ENCODE measurements around the gene TAS2R40. TPM values are rescaled to one million over a fixed set of nuclear protein-coding genes. Genes with fewer than 3 reads are reported as not detected.

TAS2R40 gene
- polyA plus RNA-seq, 3 donors = 0.54 TPM; not detected in 2

DNA sequence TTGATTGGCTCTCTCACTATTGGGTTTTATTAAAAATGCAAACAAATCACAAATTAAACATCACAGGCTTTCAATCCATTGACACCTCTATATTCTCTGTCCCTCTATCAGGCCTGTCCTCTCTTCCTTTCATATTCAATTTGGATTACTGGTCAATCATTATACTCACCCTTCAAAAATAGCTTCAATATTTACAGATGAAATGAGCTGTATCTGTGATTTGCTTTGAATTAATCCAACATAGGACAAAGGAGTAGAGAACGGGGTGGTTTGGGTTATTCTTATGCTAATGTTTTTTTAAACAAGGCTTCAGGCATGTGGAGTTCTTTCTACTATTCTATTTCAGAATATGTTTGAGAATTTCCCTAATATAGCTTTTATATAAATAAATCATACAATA lies 36.3 kb upstream of the TAS2R40 start:
- H3K9ac ChIP-seq (ENCODE audit: insufficient read depth, low read length, poor library complexity, severe bottlenecking) = no peak overlapping the region
- H3K4me2 ChIP-seq (replicated peaks; ENCODE audit: extremely low read depth, low read length, poor library complexity, severe bottlenecking) = no peak overlapping the region
- H3K79me2 ChIP-seq (ENCODE audit: insufficient read depth, low read length) = no peaks in the 10 kb centered on the region
- H3K4me1 ChIP-seq (ENCODE audit: control insufficient read depth in 1 of 2, insufficient read depth in 2 of 2, low read length in 2 of 2) = no peaks in the 10 kb centered on the region
- H3K9me3 Mint-ChIP-seq = peaks cover 0 to 5% (median 2%) of the 10 kb centered on the region in 7 donors
- no peaks in the 10 kb centered on the region for H4K20me1 ChIP-seq (ENCODE audit: insufficient read depth, low read length)
- TF ChIP-seq, protein P1, sequence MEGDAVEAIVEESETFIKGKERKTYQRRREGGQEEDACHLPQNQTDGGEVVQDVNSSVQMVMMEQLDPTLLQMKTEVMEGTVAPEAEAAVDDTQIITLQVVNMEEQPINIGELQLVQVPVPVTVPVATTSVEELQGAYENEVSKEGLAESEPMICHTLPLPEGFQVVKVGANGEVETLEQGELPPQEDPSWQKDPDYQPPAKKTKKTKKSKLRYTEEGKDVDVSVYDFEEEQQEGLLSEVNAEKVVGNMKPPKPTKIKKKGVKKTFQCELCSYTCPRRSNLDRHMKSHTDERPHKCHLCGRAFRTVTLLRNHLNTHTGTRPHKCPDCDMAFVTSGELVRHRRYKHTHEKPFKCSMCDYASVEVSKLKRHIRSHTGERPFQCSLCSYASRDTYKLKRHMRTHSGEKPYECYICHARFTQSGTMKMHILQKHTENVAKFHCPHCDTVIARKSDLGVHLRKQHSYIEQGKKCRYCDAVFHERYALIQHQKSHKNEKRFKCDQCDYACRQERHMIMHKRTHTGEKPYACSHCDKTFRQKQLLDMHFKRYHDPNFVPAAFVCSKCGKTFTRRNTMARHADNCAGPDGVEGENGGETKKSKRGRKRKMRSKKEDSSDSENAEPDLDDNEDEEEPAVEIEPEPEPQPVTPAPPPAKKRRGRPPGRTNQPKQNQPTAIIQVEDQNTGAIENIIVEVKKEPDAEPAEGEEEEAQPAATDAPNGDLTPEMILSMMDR (IDR thresholded peaks at IDR 0.05) = no peak
- no peak overlapping the region for H3K27ac ChIP-seq (ENCODE audit: low read depth in 1 of 2, low read length in 2 of 2)
- H2AFZ ChIP-seq (ENCODE audit: insufficient read depth, low read depth, low read length, poor library complexity, severe bottlenecking) = no peak overlapping the region
- H3K4me1 Mint-ChIP-seq = no peaks in the 10 kb centered on the region
- intact Hi-C loops (cut with micrococcal nuclease) = no loop called here
- no peaks in the 10 kb centered on the region for H3K36me3 ChIP-seq (replicated peaks in 1 of 2; ENCODE audit: control insufficient read depth in 1 of 2, insufficient read depth in 2 of 2, low read length in 2 of 2)
- H3K4me3 Mint-ChIP-seq = no peak overlapping the region
- peaks cover 0 to 2% (median 0%) of the 10 kb centered on the region in 3 donors for H3K27me3 Mint-ChIP-seq (ENCODE audit: low read depth in 3 of 3)
- H3K27ac Mint-ChIP-seq = no peak overlapping the region
- no peak for DNase-seq
- H3K27me3 ChIP-seq (ENCODE audit: control insufficient read depth in 2 of 2, insufficient read depth in 2 of 2, low read length in 2 of 2) = no peaks in the 10 kb centered on the region
- no peak overlapping the region for H3K4me3 ChIP-seq (replicated peaks in 1 of 3; ENCODE audit: low read depth in 2 of 3, low read length in 3 of 3)
- no peaks in the 10 kb centered on the region for H3K9me3 ChIP-seq (replicated peaks in 1 of 2; ENCODE audit: control insufficient read depth in 1 of 2, insufficient read depth in 1 of 2, low read length in 2 of 2)
- no peaks in the 10 kb centered on the region for H3K36me3 Mint-ChIP-seq
- no CpG with 5 or more reads among the region's 1 CpG for WGBS (ENCODE audit: insufficient coverage)

DNA sequence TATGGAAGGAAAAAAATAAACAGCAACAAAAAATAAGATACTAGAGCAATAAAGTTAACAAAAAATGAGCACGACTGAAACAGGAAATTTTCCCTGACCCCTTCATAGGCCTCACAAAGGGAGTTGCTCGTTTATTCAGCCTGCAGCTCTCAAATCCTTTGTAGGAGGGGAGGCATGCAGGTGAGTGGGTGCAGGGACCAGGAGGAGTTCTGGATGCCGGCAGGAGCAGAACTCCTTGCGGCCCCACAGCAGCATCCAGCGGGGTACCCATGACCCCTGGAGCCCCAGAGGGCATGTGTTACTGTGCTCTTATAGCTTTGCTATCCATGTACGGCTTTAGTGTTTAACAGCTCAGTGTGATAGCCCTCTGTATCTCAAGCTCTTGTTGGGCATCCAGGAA lies 32.8 kb upstream of the TAS2R40 start:
- Mint-ChIP-seq H3K27me3 (ENCODE audit: low read depth in 3 of 3) (peaks cover 0 to 2% (median 0%) of the 10 kb centered on the region in 3 donors), H3K27ac (no peak overlapping the region), H3K4me3 (no peak overlapping the region), H3K36me3 (no peaks in the 10 kb centered on the region), H3K9me3 (peaks cover 0 to 3% (median 0%) of the 10 kb centered on the region in 7 donors), H3K4me1 (no peaks in the 10 kb centered on the region)
- TF ChIP-seq, protein P1 (IDR thresholded peaks at IDR 0.05) = no peak
- 100% methylated on average over 4 of the region's 6 CpGs for WGBS (ENCODE audit: insufficient coverage)
- Histone ChIP-seq H3K27ac (ENCODE audit: low read depth in 1 of 2, low read length in 2 of 2) (no peak overlapping the region), H3K4me2 (replicated peaks; ENCODE audit: extremely low read depth, low read length, poor library complexity, severe bottlenecking) (no peak overlapping the region), H3K9ac (ENCODE audit: insufficient read depth, low read length, poor library complexity, severe bottlenecking) (no peak overlapping the region), H3K27me3 (ENCODE audit: control insufficient read depth in 2 of 2, insufficient read depth in 2 of 2, low read length in 2 of 2) (no peaks in the 10 kb centered on the region), H3K79me2 (ENCODE audit: insufficient read depth, low read length) (no peaks in the 10 kb centered on the region), H3K4me3 (replicated peaks in 1 of 3; ENCODE audit: low read depth in 2 of 3, low read length in 3 of 3) (no peak overlapping the region), H3K4me1 (ENCODE audit: control insufficient read depth in 1 of 2, insufficient read depth in 2 of 2, low read length in 2 of 2) (no peaks in the 10 kb centered on the region), H3K36me3 (replicated peaks in 1 of 2; ENCODE audit: control insufficient read depth in 1 of 2, insufficient read depth in 2 of 2, low read length in 2 of 2) (no peaks in the 10 kb centered on the region), H4K20me1 (ENCODE audit: insufficient read depth, low read length) (no peaks in the 10 kb centered on the region), H3K9me3 (replicated peaks in 1 of 2; ENCODE audit: control insufficient read depth in 1 of 2, insufficient read depth in 1 of 2, low read length in 2 of 2) (no peaks in the 10 kb centered on the region), H2AFZ (ENCODE audit: insufficient read depth, low read depth, low read length, poor library complexity, severe bottlenecking) (no peak overlapping the region)
- no peak for DNase-seq
- intact Hi-C loops (cut with micrococcal nuclease) = no loop called here

All from CD14-positive monocyte (primary cell).